Calu3 (cell line): Measurements from ENCODE around the gene KCNMB1. TPM values are rescaled to one million over a fixed set of nuclear protein-coding genes. Genes with fewer than 3 reads are reported as not detected.

ENCODE experiments used
- BruUV-seq: library from RNA; stranded (reverse); fragments of 400-500 nt; replicated peaks from 2 replicates; lab custom pipeline; 2021; lab: Mats Ljungman, UMichigan
- CTCF ChIA-PET: fragments of 300-600 bp; sonication (Branson Sonifier 250); formaldehyde crosslinking; loops from one replicate; lab custom pipeline; 2022; ENCODE audit warnings: antibody characterized with exemption; lab: Charles Lee
- DNase-seq: peaks from one replicate; pipeline ENCODE4 v3.0.0; 2022
- H3K27ac Mint-ChIP-seq: one replicate; pipeline ENCODE4 v1.8.0; 2022; ENCODE audit warnings: mixed read lengths; ENCODE audit not compliant: unreplicated experiment
- H3K27me3 Mint-ChIP-seq: one replicate; pipeline ENCODE4 v1.8.0; 2022; ENCODE audit warnings: mixed read lengths; ENCODE audit not compliant: unreplicated experiment
- H3K36me3 Mint-ChIP-seq: one replicate; pipeline ENCODE4 v1.8.0; 2022; ENCODE audit warnings: mild to moderate bottlenecking, moderate library complexity, mixed read lengths; ENCODE audit not compliant: insufficient read depth, unreplicated experiment
- H3K4me1 Mint-ChIP-seq: one replicate; pipeline ENCODE4 v1.8.0; 2022; ENCODE audit warnings: mild to moderate bottlenecking, low read depth, mixed read lengths; ENCODE audit not compliant: unreplicated experiment
- H3K4me3 Mint-ChIP-seq: one replicate; pipeline ENCODE4 v1.8.0; 2022; ENCODE audit warnings: mild to moderate bottlenecking, low read depth, moderate library complexity, mixed read lengths; ENCODE audit not compliant: unreplicated experiment
- H3K9me3 Mint-ChIP-seq: one replicate; pipeline ENCODE4 v1.8.0; 2022; ENCODE audit warnings: low read depth, mixed read lengths; ENCODE audit not compliant: unreplicated experiment
- CTCF ChIP-seq: fragments of 200-600 bp; IDR thresholded peaks from one replicate; pipeline ENCODE4 v1.8.0; 2022; ENCODE audit warnings: antibody characterized with exemption; ENCODE audit not compliant: unreplicated experiment
- intact Hi-C: fragments of 100-400 bp; cut with micrococcal nuclease; formaldehyde crosslinking; loops from one replicate; pipeline ENCODE4 v1.10.0; 2022; ENCODE audit not compliant: unreplicated experiment
- total RNA-seq: library from RNA; stranded (reverse); gene quantifications from 2 replicates; pipeline ENCODE4 v1.2.3, GENCODE V29; 2022

KCNMB1 gene
- total RNA-seq, 1 experiment from 2014 or later: not detected

GRCh38 chr5:170421826-170422225, 32.7 kb upstream of the KCNMB1 start:
- no peaks in the 10 kb centered on the region for H3K9me3 Mint-ChIP-seq
- no peak for TF ChIP-seq CTCF
- H3K27ac Mint-ChIP-seq: no peak overlapping the region
- H3K4me3 Mint-ChIP-seq: no peak overlapping the region
- H3K36me3 Mint-ChIP-seq: no peaks in the 10 kb centered on the region
- peaks cover 17% of the 10 kb centered on the region for H3K4me1 Mint-ChIP-seq
- DNase-seq: no peak
- CTCF ChIA-PET: interaction anchor here (1.8 kb wide), 1 partner anchor 155 kb away, joined by 10 read pairs; no protein-coding TSS in a partner anchor
- peaks cover 95% of the 10 kb centered on the region for H3K27me3 Mint-ChIP-seq
- BruUV-seq: no TSS peak
- intact Hi-C loops: loop anchor here (1.0 to 5.0 kb wide), 3 partner anchors 75 to 322 kb away; no protein-coding TSS in a partner anchor

GRCh38 chr5:170420806-170421412, 31.7 kb upstream of the KCNMB1 start:
- Mint-ChIP-seq H3K27me3 (peaks cover 86% of the 10 kb centered on the region), H3K4me1 (peaks cover 17% of the 10 kb centered on the region), H3K36me3 (no peaks in the 10 kb centered on the region)

GRCh38 chr5:170419643-170420042, 30.5 kb upstream of the KCNMB1 start:
- DNase-seq: no peak
- Mint-ChIP-seq H3K27ac (no peak overlapping the region), H3K9me3 (no peaks in the 10 kb centered on the region), H3K36me3 (no peaks in the 10 kb centered on the region), H3K27me3 (peaks cover 86% of the 10 kb centered on the region), H3K4me1 (peaks cover 17% of the 10 kb centered on the region), H3K4me3 (no peak overlapping the region)
- no TSS peak for BruUV-seq
- intact Hi-C loops: loop anchor here (1.0 to 5.0 kb wide), 4 partner anchors 72 to 193 kb away; no protein-coding TSS in a partner anchor
- TF ChIP-seq CTCF: no peak
- CTCF ChIA-PET: interaction anchor here (0.6 to 1.9 kb wide), 3 partner anchors 194 to 388 kb away, joined by 3 to 9 read pairs (median 4); no protein-coding TSS in a partner anchor

More at GRCh38 chr5:170420806-170421412, 31.7 kb upstream of the KCNMB1 start:
- TF ChIP-seq CTCF: peak; percentile 78
- DNase-seq: peak; percentile 78
- intact Hi-C loops: loop anchor here (1.0 to 5.0 kb wide), 5 partner anchors 74 to 321 kb away; no protein-coding TSS in a partner anchor
- Mint-ChIP-seq H3K4me3 (no peak overlapping the region), H3K9me3 (no peaks in the 10 kb centered on the region), H3K27ac (no peak overlapping the region)
- CTCF ChIA-PET: interaction anchor here (0.6 to 1.8 kb wide), 5 partner anchors 34 to 210 kb away, joined by 3 to 10 read pairs (median 3); no protein-coding TSS in a partner anchor
- BruUV-seq: no TSS peak

- Mint-ChIP-seq H3K4me1 (peaks cover 17% of the 10 kb centered on the region), H3K4me3 (no peak overlapping the region), H3K27ac (no peak overlapping the region), H3K27me3 (peaks cover 86% of the 10 kb centered on the region), H3K36me3 (no peaks in the 10 kb centered on the region), H3K9me3 (no peaks in the 10 kb centered on the region)
- intact Hi-C loops: no loop called here
- TF ChIP-seq CTCF: no peak
- no peak for DNase-seq
- CTCF ChIA-PET: interaction anchor here (1.3 to 1.9 kb wide), 2 partner anchors 193 to 200 kb away, joined by 4 to 9 read pairs; no protein-coding TSS in a partner anchor
- BruUV-seq: no TSS peak
Observed at GRCh38 chr5:170418736-170419135, 29.6 kb upstream of the KCNMB1 start.
